IPS-18a (cell line): ENCODE measurements around the gene MYOM3.

Experiments
- H3K27ac ChIP-seq: one replicate; pipeline ENCODE4 v1.5.1; 2013; ENCODE audit warnings: low read length
- H3K27me3 ChIP-seq: one replicate; pipeline ENCODE4 v1.6.1; 2013; ENCODE audit warnings: mild to moderate bottlenecking, low read length; ENCODE audit not compliant: control insufficient read depth, insufficient read depth
- H3K36me3 ChIP-seq: one replicate; pipeline ENCODE4 v1.6.1; 2013; ENCODE audit warnings: low read depth, low read length; ENCODE audit not compliant: control insufficient read depth
- H3K4me1 ChIP-seq: one replicate; pipeline ENCODE4 v1.6.1; 2013; ENCODE audit warnings: low read depth, low read length; ENCODE audit not compliant: control insufficient read depth
- H3K4me3 ChIP-seq: one replicate; pipeline ENCODE4 v1.5.1; 2013; ENCODE audit warnings: low read length
- H3K9ac ChIP-seq: one replicate; pipeline ENCODE4 v1.6.1; 2013; ENCODE audit warnings: mild to moderate bottlenecking, low read length, moderate library complexity
- H3K9me3 ChIP-seq: one replicate; pipeline ENCODE4 v1.6.1; 2013; ENCODE audit warnings: low read depth, low read length; ENCODE audit not compliant: control insufficient read depth

Gene MYOM3

GRCh38 chr1:24075590-24075854 lies 36.4 kb downstream of the MYOM3 start:
- Histone ChIP-seq H3K9ac (no peak overlapping the region), H3K9me3 (no peaks in the 10 kb centered on the region), H3K36me3 (no peaks in the 10 kb centered on the region), H3K27ac (no peak overlapping the region), H3K4me3 (no peak overlapping the region), H3K27me3 (peaks cover 3% of the 10 kb centered on the region), H3K4me1 (peaks cover 4% of the 10 kb centered on the region)

- Histone ChIP-seq H3K9me3 (no peaks in the 10 kb centered on the region), H3K9ac (no peak overlapping the region), H3K36me3 (no peaks in the 10 kb centered on the region), H3K4me1 (peaks cover 4% of the 10 kb centered on the region), H3K27ac (no peak overlapping the region), H3K27me3 (peaks cover 3% of the 10 kb centered on the region), H3K4me3 (no peak overlapping the region)
Observed at GRCh38 chr1:24074817-24075589, 36.9 kb downstream of the MYOM3 start.

GRCh38 chr1:24074196-24074595 lies 37.7 kb downstream of the MYOM3 start:
- Histone ChIP-seq H3K36me3 (no peaks in the 10 kb centered on the region), H3K9me3 (no peaks in the 10 kb centered on the region), H3K27ac (no peak overlapping the region), H3K27me3 (peaks cover 3% of the 10 kb centered on the region), H3K4me3 (no peak overlapping the region), H3K4me1 (peaks cover 4% of the 10 kb centered on the region), H3K9ac (no peak overlapping the region)

GRCh38 chr1:24071941-24072340 lies 40.0 kb downstream of the MYOM3 start:
- Histone ChIP-seq H3K27ac (no peak overlapping the region), H3K36me3 (no peaks in the 10 kb centered on the region), H3K4me1 (no peaks in the 10 kb centered on the region), H3K9ac (no peak overlapping the region), H3K27me3 (peaks cover 3% of the 10 kb centered on the region), H3K9me3 (no peaks in the 10 kb centered on the region), H3K4me3 (no peak overlapping the region)

- Histone ChIP-seq H3K27ac (no peak overlapping the region), H3K4me3 (no peak overlapping the region), H3K27me3 (peaks cover 3% of the 10 kb centered on the region), H3K4me1 (no peaks in the 10 kb centered on the region), H3K9ac (no peak overlapping the region), H3K36me3 (no peaks in the 10 kb centered on the region), H3K9me3 (no peaks in the 10 kb centered on the region)
Observed at GRCh38 chr1:24070821-24071393, 41.0 kb downstream of the MYOM3 start.

- H3K27ac ChIP-seq, result no peak overlapping the region
- H3K27me3 ChIP-seq, result peaks cover 3% of the 10 kb centered on the region
- H3K9ac ChIP-seq, result no peak overlapping the region
- no peak overlapping the region for H3K4me3 ChIP-seq
- H3K9me3 ChIP-seq, result no peaks in the 10 kb centered on the region
- no peaks in the 10 kb centered on the region for H3K4me1 ChIP-seq
- H3K36me3 ChIP-seq, result no peaks in the 10 kb centered on the region
Observed at GRCh38 chr1:24069817-24070216, 42.1 kb downstream of the MYOM3 start.

- H3K4me3 ChIP-seq, result no peak overlapping the region
- H3K27me3 ChIP-seq, result peaks cover 3% of the 10 kb centered on the region
- H3K27ac ChIP-seq, result no peak overlapping the region
- no peaks in the 10 kb centered on the region for H3K36me3 ChIP-seq
- no peaks in the 10 kb centered on the region for H3K9me3 ChIP-seq
- no peak overlapping the region for H3K9ac ChIP-seq
- no peaks in the 10 kb centered on the region for H3K4me1 ChIP-seq
Observed at GRCh38 chr1:24067978-24068377, 44.0 kb downstream of the MYOM3 start.

- Histone ChIP-seq H3K9me3 (no peaks in the 10 kb centered on the region), H3K4me3 (no peak overlapping the region), H3K27me3 (no peaks in the 10 kb centered on the region), H3K4me1 (no peaks in the 10 kb centered on the region), H3K36me3 (no peaks in the 10 kb centered on the region), H3K9ac (no peak overlapping the region), H3K27ac (no peak overlapping the region)
Observed at GRCh38 chr1:24065304-24065703, 46.6 kb downstream of the MYOM3 start.

- Histone ChIP-seq H3K4me3 (no peak overlapping the region), H3K27ac (no peak overlapping the region), H3K9ac (no peak overlapping the region), H3K36me3 (no peaks in the 10 kb centered on the region), H3K9me3 (no peaks in the 10 kb centered on the region), H3K4me1 (no peaks in the 10 kb centered on the region), H3K27me3 (no peaks in the 10 kb centered on the region)
Observed at GRCh38 chr1:24062221-24062620, 49.7 kb downstream of the MYOM3 start.

- no peaks in the 10 kb centered on the region for H3K9me3 ChIP-seq
- no peaks in the 10 kb centered on the region for H3K27me3 ChIP-seq
- no peaks in the 10 kb centered on the region for H3K36me3 ChIP-seq
- H3K4me1 ChIP-seq, result no peaks in the 10 kb centered on the region
- no peak overlapping the region for H3K4me3 ChIP-seq
- H3K27ac ChIP-seq, result no peak overlapping the region
- H3K9ac ChIP-seq, result no peak overlapping the region
Observed at GRCh38 chr1:24060482-24060881, 51.5 kb downstream of the MYOM3 start.

- no peak overlapping the region for H3K4me3 ChIP-seq
- H3K27me3 ChIP-seq, result no peaks in the 10 kb centered on the region
- H3K4me1 ChIP-seq, result no peaks in the 10 kb centered on the region
- no peaks in the 10 kb centered on the region for H3K36me3 ChIP-seq
- H3K9me3 ChIP-seq, result no peaks in the 10 kb centered on the region
- no peak overlapping the region for H3K27ac ChIP-seq
- no peak overlapping the region for H3K9ac ChIP-seq
Observed at GRCh38 chr1:24058671-24059455, 53.1 kb downstream of the MYOM3 start.

GRCh38 chr1:24057171-24057570 lies 54.8 kb downstream of the MYOM3 start:
- Histone ChIP-seq H3K9ac (no peak overlapping the region), H3K4me1 (no peaks in the 10 kb centered on the region), H3K4me3 (no peak overlapping the region), H3K36me3 (no peaks in the 10 kb centered on the region), H3K9me3 (no peaks in the 10 kb centered on the region), H3K27me3 (no peaks in the 10 kb centered on the region), H3K27ac (no peak overlapping the region)
